AG09309 (cell line): ENCODE measurements around the gene PVALEF.

Experiments
- DNase-seq: peaks from one replicate; pipeline ENCODE4 v3.0.0-alpha.2; 2010; ENCODE audit warnings: low read depth
- H3K4me3 ChIP-seq: 2 replicates; pipeline ENCODE4 v1.5.1; 2011; ENCODE audit warnings: mild to moderate bottlenecking, low read depth, low read length, moderate library complexity; ENCODE audit not compliant: control insufficient read depth
- TF ChIP-seq, protein P1 (sequence below): IDR thresholded peaks from 2 replicates; pipeline ENCODE4 v1.5.1; 2011; ENCODE audit warnings: mild to moderate bottlenecking, low read depth, low read length, inconsistent platforms; ENCODE audit not compliant: insufficient read depth, control insufficient read depth; ENCODE audit errors: missing control alignments

The PVALEF gene

DNA sequence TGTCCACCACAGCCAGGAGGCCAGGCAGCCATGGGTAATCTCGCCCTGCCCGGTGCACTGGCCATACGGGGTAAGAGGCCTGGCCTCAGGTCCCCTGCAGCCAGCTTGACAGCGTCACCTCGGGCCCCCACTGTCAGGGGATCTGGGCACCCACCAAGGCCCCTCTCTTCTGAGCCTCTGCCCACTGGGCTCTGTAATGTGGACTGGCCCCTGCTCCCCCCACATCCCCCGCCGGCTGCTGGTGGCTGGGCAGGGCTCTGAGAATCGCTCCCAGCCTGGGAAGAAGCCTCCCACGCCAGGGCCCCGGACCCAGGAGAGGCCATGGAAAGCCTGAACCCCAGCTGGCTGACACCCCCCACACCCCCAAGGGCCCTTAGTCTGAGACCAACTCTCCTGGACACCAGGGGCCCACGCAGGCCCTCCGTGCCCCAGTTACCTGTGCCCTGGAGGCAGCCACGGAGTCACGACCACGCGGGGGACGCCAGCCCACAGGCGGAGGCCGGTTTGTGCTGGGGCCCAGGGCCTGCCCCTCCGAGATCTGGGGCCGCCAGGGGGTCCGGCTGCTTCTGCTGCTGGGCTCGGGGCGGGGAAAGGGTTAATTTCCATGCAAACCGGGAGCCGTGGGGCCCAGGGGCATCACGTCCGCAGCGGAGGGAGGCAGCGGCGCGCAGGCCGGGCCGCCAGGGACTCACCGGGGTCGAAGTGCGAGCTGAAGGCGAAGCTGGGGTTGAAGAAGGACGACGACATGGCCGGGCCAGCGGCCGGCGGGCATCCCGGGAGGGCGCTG lies at the start of gene PVALEF:
Gene PVALEF, plus strand, starts transcription at position 262 of the 787 bp plus-strand sequence. CDS start 15,720 bp downstream, outside the sequence.
- DNase-seq, result no peak
- H3K4me3 ChIP-seq, result no peak within 1 kb of the TSS
- TF ChIP-seq, protein P1, sequence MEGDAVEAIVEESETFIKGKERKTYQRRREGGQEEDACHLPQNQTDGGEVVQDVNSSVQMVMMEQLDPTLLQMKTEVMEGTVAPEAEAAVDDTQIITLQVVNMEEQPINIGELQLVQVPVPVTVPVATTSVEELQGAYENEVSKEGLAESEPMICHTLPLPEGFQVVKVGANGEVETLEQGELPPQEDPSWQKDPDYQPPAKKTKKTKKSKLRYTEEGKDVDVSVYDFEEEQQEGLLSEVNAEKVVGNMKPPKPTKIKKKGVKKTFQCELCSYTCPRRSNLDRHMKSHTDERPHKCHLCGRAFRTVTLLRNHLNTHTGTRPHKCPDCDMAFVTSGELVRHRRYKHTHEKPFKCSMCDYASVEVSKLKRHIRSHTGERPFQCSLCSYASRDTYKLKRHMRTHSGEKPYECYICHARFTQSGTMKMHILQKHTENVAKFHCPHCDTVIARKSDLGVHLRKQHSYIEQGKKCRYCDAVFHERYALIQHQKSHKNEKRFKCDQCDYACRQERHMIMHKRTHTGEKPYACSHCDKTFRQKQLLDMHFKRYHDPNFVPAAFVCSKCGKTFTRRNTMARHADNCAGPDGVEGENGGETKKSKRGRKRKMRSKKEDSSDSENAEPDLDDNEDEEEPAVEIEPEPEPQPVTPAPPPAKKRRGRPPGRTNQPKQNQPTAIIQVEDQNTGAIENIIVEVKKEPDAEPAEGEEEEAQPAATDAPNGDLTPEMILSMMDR, result no peak

DNA sequence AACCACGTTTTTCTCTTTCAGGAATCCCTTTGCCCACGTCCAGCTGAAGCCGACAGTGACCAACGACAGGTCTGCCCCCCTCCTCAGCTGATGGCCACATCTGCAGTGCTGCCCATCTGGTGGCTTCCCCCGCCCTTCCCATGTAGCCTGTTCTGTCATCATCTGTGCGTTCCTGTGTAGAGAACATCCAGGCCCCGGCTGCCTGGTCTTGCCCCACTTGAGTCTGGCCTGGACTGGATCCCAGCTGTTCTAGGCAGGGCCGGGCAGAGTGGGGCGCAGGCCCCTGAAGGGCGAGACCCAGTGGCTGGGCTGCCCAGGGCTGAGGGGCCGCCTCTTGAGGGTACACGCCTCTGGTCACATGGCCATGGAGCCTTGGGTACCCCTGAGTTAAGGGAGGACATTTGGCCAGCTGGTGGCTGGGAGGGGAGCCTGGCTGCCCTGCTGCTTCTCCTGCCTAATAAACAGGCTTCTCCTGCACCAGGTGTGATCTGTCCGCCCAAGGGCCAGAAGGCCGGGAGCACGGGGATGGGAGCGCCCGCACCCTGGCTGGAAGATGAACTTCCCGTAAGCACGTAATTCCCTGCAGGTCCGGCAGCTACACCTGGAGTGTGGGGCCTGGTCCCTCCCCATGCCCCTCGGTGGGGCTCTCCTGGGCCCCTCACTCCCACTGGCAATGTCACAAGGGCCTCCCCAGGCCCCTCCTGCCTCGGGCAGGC lies 49.4 kb upstream of the PVALEF start:
- TF ChIP-seq, protein P1, result no peak
- no peak for DNase-seq
- no peak overlapping the region for H3K4me3 ChIP-seq

DNA sequence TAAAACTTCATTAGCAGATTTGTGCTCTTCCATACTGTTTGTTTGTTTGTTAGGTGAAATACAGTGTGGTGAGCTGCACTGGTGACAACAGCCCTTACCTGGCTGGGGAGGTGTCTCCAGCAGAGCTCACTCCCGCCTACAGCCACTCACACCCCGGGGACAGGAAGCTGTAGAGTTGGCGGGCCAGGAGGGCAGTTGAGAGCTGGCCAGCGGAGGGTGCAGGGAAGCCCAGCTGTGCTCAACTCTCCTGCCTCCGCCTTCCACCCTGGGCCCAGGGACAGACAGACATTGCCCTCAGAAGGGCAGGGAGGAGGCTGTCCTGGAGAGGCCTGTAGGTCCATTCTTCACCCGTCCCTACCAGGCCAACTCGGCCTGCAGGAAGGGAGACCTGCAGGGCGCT lies 48.6 kb upstream of the PVALEF start:
- H3K4me3 ChIP-seq, result no peak overlapping the region
- no peak for DNase-seq
- TF ChIP-seq, protein P1, result no peak

DNA sequence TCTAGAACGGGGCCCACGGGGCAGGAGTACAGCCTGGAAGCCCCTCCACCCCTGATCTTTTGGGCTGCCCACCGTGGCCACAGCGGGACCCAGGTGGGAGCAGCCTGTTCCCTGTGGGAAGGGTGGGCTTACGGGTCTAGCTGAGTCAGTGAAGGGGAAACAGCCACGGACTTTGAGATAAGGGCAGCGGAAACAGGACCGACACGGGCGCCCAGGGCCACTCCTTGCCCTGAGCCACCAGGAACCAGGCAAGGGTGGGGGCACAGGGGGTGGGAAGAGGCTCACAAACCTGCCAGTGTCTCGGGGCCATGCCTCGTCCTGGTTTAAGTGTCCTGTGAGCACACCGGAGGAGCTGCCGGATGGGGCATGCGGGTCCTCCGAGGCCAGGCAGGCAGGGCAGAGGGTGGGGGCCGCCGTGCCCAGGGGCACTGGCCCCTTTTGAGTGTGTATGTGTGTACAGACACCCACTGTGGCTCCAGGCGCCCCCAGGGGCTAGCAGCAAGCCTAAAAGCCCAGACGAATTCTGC lies 47.6 kb upstream of the PVALEF start:
- TF ChIP-seq, protein P1, result no peak
- no peak for DNase-seq
- no peak overlapping the region for H3K4me3 ChIP-seq

DNA sequence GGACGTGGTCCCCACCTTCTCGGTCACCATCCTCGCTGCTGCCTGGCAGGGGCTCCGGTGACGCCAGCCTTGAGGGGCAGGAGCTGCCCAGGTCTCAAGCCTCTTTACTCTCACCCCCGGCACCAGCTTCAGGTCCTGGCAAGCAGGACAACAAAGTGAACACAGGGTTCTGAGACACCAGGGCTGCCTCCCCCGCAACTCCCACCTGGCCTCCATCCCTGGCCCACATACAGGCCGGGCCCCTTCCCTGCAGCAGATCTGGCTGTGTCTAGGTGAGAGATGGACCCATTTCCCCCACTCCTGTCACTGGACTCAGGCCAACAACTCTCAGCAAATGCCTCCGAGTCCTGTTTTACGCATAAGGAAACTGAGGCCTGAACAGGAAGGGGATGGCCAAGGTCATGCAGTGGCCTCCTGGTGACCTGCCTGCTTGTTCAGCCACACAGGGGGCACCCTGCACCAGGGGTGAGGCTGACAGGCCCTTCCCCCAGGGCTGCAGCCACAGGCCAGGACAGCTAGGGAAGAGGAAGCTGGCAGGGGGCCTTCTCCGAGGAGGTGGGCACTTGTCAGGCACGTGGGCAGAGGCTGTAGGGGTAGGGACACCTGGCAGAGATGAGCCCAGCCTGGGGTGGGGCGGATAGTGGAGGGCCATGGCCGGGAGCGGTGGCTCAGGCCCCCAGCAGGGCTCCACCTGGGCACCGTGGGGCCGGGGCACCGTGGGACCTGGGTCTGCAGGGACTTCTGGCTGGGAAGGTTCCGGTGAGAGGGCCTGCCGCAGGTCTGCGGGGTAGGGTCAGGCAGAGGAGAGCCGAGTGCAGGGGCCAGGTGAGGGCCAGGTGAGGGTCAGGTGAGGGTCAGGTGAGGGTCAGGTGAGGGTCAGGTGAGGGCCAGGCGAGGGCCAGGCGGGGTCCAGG lies 46.7 kb upstream of the PVALEF start:
- H3K4me3 ChIP-seq, result peak overlapping the region; percentile 38
- TF ChIP-seq, protein P1, result no peak
- no peak for DNase-seq
